Measurements from ENCODE around the gene SMAD5.
A peak's percentile ranks its signal among the peaks of the same experiment; 100 is the strongest.

SMAD5 gene

DNA sequence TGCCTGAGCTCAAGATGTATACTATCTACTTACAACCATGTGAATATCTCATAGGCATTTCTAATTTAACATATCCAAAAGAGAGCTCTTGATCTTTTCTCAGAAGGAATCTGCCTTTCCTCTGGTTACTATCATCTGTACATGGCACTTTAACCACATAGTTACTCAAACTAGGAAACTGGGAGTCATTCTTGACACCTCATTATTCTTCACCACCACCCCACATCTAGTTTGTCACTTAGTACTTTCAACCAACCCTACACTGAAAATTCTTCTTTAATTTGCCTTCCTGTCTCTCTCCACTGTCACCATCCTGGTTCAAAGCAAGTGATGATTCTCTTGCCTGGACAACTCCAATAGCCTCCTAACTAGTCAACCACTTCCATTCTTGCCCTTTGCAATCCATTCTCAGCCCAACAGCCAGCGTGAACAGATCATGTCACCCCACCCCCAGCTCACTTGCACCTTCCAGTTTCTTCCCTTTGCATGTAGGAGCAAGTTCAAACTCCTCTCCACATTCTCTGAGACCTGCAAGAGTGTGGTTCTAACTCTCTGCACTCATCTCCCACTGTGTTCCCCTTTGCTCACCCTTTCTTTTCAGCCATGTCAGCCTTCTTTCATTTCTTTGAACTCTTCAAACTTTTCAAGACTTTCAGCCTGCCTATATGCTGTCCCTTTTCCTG, 17.3 kb upstream of the SMAD5 start:
- no peak for DNase-seq

DNA sequence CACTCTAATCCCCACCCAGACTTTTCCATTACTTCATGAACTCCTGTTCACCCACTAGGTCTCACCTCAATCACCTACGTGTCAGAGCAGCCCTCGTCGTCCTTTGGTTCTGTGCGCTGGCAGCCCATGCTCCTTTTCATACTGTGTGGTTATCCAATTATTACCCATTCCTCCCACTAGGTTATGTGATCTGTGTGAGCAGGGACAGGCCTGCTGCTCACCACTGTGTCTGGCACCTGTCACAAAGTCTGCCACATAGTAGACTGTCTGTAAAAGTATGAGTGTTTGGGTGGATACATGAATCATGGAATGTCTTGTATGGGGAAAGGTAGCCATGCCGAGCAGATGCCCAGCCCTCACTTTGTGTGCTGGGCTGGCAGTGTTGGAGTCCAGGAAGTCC, 12.1 kb upstream of the SMAD5 start:
- no peak for DNase-seq

DNA sequence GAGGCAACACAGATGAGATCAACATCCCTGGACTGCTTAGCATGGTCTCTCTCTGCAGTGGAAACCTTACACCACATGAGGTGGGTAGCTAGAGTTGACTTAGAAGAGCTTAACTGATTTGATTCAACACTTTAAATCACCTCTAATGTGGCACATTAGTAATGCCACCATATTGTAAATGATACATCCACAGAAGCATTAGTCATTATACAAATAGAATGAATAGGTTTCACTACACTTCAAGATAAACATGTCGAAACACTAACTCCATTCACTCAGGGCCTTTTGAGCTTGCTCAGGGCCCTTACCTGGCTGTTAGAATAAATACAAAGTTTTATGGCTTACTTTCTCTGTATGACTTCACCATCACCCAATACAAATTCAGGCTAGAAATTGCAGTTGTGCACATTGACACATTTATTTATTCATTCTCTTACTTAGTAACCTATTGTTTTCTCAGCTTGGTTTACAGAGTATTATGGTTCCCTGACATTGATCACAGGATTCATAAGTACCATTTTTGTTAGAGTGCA, 9.3 kb upstream of the SMAD5 start:
- DNase-seq: no peak

DNA sequence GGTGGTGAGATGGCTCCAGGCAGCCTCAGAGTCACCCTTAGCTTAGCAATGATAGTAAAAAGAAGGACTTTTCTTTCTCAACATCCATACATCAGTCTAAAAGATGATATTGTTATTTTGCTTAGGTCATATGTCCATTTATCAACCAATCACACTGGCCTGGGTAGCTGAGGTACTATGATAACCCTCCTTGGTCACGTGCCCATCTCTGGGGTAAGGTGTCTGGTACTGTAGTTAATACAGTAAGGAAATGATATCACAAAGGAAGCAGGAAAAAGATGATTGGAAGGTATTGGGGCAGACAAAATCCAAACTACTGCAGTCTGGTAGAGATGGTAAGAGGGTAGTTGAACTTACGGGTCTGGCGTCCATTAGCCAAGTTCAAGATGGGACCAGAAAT, 5.1 kb upstream of the SMAD5 start:
- no peak for DNase-seq

DNA sequence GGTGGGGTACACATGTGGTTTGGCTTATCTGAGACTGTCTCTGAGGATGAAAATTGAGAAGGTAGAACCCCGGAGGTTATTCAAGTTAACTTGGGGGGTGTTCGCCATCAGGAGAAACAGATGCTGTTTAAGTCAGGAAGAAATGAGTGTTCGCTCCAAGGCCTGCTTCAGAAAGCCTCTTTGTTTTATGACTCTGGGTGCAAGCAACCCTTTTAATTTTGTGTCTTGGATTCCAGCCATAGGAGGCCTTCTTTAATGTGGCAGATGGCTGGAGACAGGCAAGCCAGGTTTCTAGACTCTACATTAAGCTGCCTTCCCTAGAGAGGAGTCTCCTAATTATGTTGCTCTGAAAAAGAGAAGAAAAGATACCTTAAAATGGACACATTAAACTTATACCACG, 4.2 kb upstream of the SMAD5 start:
- no peak for DNase-seq

DNA sequence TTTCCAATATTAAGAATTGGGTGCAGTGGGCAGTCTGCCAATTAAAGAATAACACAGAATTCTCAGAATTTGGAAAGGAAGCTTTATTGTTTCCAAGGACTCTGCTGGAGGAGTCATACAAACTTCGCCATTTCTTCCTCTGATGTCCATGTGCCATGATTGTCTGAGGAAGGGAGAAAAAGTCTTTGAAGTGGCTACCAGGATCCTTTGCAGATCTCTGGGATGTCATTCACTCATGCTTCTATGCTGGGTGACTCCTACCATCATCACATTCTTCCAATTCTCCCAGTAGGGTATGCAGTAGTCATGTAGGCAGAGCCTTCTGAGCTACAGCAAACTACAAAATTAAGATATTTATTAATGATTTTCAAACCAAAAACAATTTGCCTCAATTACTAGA, 3.2 kb upstream of the SMAD5 start:
- DNase-seq: no peak

DNA sequence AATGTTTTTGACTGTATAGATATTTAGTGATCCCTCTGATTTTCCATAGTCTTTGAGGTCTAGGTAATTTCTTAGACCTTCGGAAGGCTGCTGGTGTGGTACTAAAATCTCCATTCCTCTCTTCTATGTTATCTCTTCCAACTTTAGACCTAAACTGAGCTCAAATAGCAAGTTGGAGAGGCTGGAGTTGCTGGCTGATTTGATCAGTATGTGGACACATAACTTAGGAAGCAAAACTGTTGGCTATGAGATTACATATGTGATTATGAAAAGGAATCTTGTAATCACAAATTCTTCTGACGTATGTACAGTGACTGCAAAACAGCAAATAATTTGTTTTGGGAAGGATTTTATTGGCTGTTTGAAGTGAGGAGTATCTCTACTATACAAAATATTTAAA, 2.1 kb upstream of the SMAD5 start:
- DNase-seq: no peak

DNA sequence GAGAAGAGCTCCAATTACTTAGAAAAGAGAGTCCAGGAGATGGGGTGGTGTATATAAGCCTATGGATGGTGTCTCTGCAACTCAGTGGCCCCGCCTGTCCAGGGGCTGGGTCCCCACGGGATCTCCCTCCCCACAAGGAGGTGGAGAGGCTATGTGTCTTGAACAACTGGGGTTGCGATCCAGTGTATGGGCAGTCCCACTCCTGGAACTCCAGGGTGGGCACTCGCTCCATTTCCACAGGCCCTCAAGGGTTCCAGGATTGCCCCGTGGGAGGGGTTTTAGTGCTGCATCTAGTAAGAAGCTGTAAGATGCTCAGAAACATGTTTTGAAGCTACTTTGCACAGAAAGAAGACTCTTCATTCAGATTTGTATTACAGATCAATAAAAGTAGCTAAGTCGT, 558 bp upstream of the SMAD5 start:
- DNase-seq: no peak

DNA sequence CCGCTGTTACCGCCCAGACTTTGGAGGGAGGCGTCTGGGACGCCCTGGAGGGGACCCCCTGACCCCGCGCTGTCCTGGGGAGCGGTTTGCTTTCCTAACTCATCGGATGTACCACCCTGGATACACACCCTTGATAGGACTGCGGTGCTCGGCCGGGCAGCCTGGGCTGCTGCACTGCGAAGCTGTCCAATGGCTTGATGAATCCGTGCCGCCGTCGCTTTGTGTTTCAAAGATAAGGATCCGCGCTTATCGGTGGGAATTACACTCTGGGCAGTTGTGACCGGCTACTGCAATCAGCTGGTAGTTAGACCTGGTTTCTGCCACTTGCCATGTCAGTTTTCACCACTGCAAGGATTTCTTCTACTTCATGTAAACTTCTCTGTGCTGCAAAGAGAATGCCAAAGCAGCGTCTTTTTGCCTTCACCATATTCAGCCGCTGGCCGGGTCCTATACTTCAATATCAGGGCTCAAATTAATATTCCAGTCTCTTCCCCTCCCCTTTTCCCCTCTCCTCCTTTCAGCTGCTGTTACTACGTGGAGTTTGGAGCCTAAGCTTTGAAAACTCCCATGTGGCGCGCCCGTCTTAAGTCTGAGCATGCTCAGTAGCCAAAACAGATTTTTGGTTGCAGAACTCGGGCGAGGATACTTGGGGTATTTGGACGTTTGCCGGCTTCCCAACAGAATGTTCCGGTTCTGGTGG, 727 bp downstream of the SMAD5 start:
- peak; percentile 14 for DNase-seq

DNA sequence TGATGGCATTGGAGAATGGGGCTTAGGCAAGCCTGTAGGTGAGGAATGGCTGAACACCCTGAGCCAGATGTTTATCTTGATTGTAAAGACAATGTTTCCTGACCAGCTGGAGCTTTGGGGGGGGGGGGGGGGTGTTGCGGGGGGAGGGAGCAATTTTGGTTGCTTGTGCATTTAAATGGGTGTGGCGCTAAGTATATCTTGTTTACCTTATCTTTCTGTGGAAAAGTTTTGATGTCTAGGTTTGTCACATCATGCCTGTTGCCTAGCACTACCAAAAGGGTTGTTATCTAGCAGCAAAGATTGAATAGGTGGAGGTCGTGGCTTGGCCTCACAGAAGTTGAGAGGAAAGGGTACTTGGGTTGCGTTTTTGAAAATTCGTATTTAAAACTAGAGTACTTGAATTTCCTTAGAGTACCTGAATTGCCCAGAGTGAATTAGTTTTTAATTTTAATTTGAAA, 1.3 kb downstream of the SMAD5 start:
- DNase-seq: no peak

DNA sequence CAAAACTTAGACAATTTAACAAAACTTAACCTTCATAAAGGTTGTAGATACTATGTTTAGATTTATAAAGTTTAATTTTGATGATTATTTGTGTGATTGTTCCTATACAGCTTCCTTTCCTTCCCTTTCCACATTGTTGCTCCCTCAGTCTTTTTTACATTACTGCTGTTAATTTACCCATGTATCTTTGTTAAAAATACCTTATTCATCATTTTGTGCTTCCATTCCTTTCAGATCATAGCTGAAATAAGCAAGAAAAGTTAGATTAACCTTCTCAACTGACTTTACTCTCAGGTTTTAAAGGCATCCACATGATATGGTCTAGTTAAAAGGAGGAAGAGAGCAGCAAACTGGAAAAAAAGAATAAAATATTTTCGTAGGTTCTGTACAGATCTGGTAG, 2.0 kb downstream of the SMAD5 start:
- DNase-seq: no peak

DNA sequence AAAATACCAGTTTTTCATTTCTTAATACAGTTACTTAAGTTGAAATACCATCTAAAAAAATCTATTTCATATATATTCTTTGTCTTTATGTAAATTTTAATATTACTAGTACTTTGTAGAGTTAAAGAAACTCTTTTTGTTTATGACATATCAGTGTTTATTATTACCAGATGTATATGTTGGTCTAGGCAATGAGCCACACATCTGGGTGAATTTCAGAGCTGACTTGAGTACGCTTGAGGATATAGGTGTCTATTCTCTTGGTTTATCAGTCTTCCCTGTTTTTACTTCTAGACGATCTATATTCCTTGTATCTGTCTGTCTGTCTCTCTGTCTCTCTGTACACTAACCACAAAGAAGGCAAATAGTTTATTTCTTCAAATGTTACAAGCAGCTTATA, 2.9 kb downstream of the SMAD5 start:
- no peak for DNase-seq

DNA sequence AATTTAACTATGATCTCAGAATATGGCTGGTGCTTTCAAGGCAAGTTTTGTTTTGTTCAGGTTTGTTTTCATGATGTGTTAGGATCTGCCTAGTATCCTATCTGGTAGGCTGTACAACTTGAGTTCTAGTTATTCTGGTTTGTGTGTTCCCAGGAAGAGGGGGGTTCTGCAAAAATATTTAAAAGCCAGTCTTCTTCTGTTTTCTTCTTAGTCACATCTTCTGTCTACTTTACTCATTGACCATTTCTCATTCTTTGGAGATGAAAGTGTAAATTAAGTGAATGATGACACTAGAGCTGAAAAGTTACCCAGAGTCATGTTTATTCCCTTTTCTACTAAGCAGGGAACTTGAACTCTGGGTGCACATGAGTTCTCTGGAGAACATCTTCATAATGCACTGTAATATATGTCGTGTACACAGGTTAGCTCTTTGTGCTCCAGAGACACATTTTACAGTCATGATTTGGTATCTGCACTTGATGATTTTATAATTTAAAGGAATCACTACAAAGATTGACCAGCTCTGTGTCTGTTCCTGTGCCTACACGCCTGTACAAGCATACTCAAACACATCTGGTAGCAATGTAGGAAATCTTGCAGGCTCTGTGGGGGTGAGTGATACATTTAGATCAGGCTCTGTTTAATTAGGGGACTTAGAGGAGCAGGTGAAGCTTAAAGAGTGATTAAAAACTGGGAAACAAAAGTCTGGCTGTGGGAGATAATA, 5.0 kb downstream of the SMAD5 start:
- DNase-seq: no peak

DNA sequence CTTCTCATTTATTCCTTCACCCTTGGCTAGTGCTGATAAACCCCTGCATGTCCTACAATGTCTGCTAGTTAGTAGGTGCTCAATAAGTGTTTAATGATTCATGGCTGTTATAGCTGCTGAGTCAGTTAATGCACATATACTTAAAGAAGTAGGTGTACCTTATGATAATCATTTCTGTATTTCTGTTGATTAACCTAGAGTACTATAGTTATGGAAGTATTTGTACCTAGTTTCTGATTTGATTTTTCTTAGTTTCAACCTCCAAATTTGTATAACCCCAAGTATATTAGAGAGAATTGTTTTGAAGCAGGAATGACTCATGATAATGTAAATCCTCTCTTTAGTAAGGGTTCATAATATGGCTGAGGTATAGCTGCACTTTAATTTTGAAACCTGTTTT, 8.9 kb downstream of the SMAD5 start:
- DNase-seq: no peak

DNA sequence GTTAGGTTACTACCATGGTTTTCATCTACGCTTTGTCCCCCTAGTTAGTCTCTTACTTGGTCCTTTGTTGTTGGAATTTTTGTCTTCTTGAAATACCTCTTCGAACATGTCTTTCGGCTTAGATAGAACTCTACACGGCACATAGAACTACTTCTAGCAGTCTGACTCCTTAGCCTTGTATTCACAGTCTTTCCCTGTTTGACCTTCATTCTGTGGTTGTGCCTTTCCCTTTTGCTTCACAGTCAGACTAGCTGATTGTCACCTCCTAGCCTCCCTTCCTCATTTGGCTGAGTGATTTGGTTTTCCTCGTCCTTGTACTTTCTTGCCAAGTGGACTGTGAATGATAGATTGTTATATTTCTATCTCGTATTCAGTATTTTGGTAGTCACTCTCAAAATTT, 10.7 kb downstream of the SMAD5 start:
- no peak for DNase-seq

DNA sequence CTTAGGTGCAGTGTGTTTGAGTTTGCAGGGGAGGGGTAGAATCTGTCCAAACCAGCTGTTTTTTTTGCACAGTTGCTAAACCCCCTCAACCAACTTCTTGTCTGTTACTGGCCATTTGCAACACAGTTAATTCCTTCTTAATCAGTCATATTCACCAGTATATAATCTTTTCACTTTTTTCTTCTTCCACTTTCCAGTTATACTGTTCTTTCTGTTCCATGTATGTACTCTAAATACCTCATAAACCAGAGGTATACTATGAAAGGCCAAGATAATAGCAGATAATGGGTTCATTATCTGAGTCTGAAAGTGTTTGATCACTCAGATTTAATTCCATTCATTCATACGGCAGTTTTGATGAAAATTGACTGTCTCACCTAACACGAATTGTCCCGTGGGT, 11.1 kb downstream of the SMAD5 start:
- no peak for DNase-seq

DNA sequence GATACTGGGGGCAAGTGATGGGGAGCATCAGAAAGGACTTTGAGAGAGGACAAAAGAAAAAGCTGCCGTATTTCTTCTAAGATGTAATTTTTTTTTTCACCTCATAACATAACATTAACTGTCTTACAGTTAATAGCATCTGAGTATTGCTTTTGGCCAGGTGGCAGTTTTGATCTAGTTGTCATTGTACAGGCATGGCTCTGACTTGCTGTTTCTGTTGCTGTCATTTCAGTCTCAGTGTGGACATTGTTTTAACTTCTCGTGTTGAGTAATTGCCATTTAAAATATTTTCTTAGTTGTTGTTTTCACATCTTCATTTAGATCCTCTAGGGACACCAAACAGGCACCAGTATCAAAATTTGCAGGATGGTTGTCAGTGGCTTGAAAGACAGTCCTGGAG, 12.4 kb downstream of the SMAD5 start:
- no peak for DNase-seq

DNA sequence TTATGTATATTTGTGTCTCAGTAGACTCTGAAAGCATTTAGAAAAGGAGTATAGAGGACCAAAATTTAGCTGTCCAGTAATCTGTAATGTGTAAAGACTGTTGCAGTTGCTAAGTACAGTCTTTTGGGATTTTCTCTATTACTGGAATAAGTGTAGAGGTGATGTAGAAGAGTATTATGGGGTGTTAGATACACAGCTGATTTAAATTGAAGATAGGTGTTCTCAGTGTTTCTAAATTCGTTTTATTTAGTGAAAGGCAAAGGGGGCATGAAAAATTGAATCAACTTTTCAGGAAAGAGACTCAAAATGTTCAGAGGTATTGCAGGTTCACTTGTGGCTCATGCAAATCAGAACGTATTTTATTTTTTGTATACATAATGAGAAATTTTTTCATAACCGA, 13.6 kb downstream of the SMAD5 start:
- no peak for DNase-seq

DNA sequence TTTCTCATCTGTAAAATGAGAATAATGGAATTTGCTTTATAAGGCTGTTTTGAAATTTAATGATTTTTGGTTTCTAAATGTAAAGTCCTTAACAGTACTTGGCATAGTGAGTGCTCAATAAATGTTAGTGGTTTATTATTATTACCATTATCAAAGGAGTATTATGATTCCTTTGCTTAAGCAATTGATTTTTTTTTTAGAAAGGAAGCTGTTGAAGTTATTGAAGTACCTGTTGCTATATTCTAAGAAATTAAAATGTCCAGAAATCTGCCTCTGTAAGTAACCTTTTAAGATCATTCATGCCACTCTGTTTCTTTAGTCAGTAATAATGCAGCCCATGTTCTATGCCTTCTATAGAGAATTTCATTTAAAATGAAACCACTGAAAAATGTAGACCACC, 15.0 kb downstream of the SMAD5 start:
- no peak for DNase-seq

DNA sequence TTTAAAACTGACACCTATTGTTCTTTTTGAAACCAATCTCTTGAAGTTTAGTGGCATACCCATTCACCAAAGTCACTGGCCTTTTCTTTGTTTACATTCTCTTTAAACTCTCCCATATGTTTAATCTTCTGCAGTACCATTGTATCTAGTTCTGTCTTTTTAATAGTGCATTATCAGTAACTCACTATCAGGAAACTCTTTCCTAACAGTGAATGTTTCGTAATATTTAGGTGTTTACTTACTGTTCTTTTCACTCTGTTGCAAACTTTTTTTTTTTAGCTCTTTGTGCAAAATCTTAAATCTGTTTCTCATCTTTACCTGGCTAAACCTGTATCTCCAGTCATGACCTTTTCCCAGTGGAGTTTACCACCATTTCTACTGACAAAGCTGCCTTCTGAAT, 17.2 kb downstream of the SMAD5 start:
- no peak for DNase-seq

DNA sequence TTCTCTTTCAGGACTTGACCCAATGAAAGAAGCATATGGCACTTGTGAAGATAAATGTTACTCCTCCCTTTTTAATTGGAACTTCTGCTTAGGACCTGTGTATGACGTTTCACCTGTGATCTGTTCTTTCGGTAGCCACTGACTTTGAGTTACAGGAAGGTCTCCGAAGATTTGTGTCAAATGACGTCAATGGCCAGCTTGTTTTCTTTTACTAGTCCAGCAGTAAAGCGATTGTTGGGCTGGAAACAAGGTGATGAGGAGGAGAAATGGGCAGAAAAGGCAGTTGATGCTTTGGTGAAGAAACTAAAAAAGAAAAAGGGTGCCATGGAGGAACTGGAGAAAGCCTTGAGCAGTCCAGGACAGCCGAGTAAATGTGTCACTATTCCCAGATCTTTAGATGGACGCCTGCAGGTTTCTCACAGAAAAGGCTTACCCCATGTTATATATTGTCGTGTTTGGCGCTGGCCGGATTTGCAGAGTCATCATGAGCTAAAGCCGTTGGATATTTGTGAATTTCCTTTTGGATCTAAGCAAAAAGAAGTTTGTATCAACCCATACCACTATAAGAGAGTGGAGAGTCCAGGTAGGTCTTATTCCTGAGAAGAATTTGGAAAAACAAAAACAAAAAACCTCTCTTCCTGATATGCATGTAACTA, 21.1 kb downstream of the SMAD5 start:
- DNase-seq: no peak

DNA sequence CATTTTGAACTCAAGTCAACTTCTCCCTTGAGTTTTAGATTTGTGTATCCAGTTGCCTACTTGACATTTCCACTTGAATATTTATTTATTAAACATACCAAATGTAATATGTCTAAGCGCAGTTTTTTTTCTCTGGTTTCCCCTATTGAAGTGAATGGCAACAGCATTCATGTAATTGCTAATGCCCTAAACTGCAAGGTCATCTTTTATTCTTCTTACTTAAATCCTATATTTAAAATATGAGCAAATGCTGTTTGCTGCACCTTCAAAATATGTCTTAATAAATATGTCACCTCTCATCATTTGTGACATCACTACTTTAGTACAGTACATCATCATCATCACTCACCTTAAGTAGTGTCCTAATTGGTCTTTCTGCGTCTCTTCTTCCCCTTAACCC, 22.4 kb downstream of the SMAD5 start:
- DNase-seq: no peak

DNA sequence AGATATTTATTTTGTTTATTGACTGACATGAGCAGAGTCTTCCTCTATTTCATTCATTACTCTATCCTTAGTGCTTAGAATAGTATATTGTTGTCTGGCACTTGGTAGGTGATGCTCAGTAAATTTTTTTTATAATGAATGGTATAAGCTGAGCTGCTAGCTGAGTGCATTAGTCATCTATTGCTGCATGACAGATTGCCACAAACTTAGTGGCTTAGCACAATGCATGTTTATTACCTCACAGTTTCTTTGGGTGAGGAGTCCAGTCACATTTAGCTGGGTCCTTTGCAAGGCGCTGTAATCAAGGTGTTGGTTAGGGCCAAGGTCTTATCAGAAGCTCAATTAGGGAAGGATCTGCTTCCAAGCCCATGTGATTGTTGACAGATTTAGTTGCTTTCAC, 23.1 kb downstream of the SMAD5 start:
- no peak for DNase-seq

DNA sequence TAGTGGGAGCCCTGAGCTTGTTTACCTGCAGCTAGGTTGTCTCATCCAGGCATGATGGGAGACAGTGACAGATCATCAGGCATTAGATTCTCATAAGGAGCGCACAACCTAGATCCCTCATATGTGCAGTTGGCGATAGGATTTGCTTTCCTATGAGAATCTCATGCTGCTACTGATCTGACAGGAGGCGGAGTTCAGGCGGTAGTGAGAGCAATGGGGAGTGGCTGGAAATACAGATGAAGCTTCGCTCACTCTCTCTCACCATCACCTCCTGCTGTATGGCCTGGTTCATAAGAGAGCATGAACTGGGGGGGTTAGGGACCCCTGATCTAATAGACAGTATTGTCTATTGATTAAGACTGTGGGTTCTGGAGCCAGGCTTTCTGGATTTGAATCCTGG, 24.9 kb downstream of the SMAD5 start:
- DNase-seq: no peak

Measured in midbrain (tissue), 1 donor.